IPS-18c (cell line): ENCODE data around the gene ROCK2.

Experiments
- H3K4me3 ChIP-seq: 2 replicates; pipeline ENCODE4 v1.7.0; 2013; ENCODE audit warnings: low read depth, mild to moderate bottlenecking, low read length, moderate library complexity; ENCODE audit not compliant: insufficient read depth
- H3K9me3 ChIP-seq: one replicate; pipeline ENCODE4 v1.6.1; 2013; ENCODE audit warnings: mild to moderate bottlenecking, low read length, moderate library complexity; ENCODE audit not compliant: control insufficient read depth, insufficient read depth

ROCK2 gene

DNA sequence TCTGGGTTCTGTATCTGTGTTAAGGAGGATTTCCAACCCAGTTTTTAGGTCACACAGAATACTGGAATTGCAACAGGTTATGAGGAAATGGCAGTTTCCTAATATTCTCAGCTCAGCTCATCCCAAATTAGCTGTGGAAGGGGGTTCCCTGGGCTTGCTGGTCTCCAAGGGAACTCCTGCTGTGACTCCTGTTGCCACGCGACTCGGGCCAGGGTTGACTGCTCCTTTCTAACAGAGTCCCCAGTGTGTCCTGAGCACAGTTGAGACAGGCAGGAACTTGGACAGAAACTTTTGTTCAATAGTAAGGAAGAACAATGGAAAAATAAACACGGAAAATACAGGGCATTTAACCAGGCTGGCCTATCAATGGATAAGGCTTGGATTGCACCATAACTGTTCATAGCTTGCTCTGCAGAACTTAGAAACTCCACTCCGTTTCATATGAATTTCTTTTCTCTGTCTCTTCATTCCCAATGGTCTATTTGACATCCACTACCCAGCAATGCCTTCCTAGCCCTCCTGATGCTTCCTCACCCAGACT lies 3.8 kb upstream of the ROCK2 start:
- H3K9me3 ChIP-seq = no peaks in the 10 kb centered on the region
- no peak overlapping the region for H3K4me3 ChIP-seq

DNA sequence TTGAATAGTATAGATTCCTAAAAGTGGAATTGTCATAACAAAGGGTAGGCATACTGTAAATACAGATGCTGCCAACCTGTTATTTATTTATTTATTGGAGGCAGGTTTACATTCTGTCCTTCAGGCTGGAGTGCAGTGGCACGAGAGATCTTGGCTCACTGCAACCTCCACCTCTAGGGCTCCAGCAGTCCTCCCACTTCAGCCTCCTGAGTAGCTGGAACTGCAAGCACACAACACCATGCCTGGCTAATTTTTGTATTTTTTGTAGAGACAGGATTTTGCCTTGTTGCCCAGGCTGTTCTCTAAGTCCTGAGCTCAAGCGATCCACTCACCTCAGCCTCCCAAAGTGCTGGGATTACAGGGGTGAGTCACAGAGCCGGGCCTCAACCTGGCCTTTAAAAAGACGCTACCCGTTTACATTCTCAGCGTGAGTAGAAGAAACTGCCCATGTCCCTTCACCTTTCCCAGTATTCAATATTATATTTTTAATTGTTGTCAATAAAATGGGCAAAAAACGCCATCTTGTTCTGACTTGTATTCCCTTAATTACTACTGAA lies 3.0 kb upstream of the ROCK2 start:
- H3K9me3 ChIP-seq = no peaks in the 10 kb centered on the region
- H3K4me3 ChIP-seq = no peak overlapping the region

DNA sequence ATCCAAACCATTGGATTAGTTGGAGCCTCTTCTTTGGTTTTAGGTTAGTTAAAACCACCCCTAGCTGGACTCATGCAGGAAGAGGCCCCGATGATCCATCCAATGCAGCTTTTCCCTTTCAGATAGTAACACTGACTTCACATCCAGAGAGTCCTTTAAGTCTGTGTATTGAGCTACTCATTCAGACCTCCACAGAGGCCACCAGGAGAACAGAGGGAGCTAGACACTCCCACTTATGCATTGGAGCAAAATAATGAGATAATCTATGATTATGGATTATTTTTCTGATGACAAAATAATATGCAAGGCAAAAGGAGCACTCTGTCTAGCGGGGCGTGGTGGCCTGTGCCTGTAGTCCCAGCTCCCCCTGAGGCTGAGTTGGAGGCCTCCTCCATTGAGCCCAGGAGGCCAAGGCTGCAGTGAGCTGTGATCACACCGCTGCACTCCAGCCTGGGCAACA lies 1.6 kb upstream of the ROCK2 start:
- no peak overlapping the region for H3K4me3 ChIP-seq
- H3K9me3 ChIP-seq = no peaks in the 10 kb centered on the region

DNA sequence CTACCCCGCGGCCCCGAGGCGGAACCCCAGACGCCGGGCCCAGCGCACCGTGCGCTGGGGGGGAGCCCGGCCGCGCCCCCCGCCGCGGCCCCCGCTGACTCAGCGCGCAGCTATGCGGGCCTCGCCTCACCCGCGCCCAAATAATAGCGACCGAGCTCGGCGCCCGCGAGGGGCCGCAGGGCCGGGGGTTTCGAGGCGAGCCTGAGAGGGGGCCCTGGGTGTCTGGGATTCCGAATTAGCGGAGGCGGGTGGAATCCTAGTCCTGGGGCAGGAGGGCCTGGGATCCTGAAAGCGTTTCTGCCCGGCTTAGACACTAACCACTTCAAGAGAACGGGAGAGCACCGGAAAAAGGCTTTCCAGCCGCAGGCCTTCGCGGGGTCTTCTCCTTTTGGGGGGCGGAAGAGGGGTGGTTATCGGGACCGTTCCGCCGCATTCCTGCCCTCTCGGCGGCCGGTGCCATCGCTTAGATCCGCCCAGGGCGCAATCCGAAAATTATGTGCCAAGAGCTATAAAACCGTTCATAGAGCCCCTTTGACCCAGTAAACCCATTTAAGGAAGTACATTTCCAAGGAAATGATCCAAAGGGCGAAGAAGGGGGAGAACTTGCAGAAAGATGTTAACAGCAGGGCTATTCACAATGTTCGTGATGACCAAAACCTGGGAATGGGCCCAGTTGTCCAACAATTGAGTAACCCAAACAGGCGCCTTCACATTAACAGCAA lies 681 bp upstream of the ROCK2 start:
- Histone ChIP-seq H3K9me3 (no peaks in the 10 kb centered on the region), H3K4me3 (peak overlapping the region; percentile 65)

DNA sequence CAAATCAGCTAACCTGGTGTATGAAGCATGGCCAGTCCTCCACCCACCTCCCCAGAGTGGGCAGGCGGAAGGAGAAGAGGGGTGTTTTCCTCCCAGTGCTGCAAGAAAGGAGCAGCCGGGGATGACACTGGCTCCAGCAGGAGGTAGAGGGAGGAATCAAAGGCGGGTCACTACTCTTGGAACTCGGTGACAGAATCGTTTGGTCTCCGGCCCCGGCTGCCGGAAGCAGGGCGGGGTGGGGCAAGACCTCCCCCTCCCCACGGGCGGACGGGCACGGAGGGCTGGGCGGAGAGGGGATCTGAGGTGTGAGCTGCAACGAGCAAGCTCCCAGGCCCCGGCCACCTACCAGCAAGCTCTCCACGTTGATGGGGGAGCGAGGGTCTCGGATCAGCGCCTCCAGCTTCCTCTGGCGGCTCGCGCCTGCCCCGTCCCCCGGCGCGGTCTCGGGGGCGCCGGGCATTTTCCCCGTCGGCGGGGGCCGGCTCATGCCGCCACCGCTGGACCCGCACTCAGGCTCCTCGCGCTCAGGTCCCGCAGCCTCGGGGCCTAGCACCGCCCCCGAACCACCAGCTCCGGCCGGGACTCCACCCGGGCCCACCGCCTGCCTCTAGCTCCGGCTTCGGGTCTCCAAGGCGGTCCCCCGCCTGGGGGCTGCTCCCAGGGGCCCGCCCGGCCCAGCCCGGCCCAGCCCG lies 640 bp downstream of the ROCK2 start:
- Histone ChIP-seq H3K9me3 (no peaks in the 10 kb centered on the region), H3K4me3 (peak overlapping the region; percentile 71)

DNA sequence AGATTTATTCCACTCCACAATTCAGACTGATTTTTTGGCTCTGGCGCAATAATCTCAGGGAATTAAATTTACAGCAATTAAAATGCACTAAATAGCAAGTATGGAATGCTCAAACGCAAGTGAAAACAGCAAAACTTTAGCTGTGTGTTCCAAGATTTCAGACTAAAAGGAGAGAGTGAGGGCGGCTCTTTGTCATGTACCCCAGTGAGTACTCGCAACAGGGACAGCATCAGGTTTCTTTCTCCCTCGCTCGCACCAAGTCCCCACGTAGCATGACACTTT lies 1.1 kb downstream of the ROCK2 start:
- H3K4me3 ChIP-seq = peak overlapping the region; percentile 71
- no peaks in the 10 kb centered on the region for H3K9me3 ChIP-seq

DNA sequence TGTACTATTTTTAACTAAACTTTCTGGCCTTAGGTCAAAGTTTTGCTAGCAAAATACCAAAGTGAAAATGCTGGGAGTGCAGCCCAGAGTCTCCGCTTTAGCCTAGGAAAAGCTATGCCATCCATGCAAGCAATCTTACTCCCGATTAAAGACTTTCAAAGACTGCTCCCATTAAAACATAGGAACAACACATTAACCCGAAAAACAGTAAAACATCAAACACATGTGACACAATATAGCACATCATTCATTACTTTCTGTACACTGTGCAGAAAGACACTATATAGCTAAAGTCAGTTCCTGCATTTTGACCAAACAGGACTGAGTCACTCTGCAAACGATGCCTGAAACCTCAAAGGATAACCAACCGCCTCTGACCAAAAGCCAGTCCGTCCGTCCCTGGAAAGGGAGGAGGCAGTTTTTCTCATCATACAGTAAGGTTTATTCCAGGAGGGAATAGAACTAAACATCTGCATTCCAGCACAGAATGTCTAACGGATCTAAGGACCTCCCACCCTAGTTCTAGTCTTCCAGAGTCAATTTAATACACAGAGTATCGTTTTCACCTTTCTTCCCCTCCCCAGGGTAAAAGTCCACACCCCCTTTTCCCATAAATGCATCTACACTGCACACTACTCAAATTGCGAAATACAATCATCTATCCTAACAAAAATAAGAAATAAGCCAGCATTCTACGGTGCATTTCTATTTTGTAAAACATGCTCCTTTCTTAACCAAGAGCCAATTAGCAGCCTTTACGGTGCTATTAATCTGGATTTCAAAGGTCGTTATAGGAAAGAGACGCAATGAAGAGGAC lies 1.7 kb downstream of the ROCK2 start:
- peak overlapping the region; percentile 71 for H3K4me3 ChIP-seq
- no peaks in the 10 kb centered on the region for H3K9me3 ChIP-seq

DNA sequence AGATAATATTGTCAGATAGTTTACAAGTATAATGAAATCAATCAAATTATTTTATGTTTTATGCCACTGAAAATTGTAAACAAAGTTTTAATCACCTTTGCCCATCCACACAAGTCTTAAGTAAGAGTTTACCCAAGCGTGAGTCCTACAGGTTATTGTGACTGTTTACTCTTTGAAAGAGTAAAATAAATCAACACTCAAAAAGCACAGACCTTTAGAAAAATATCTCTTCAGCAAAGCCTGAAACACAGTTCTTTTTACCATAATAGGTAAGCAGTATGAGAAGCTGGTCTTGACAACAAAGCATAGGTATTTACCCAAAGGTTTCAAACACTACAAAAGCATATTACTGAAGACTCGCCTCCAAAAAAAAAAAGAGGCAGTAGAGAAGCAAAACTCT lies 3.7 kb downstream of the ROCK2 start:
- no peak overlapping the region for H3K4me3 ChIP-seq
- H3K9me3 ChIP-seq = no peaks in the 10 kb centered on the region

DNA sequence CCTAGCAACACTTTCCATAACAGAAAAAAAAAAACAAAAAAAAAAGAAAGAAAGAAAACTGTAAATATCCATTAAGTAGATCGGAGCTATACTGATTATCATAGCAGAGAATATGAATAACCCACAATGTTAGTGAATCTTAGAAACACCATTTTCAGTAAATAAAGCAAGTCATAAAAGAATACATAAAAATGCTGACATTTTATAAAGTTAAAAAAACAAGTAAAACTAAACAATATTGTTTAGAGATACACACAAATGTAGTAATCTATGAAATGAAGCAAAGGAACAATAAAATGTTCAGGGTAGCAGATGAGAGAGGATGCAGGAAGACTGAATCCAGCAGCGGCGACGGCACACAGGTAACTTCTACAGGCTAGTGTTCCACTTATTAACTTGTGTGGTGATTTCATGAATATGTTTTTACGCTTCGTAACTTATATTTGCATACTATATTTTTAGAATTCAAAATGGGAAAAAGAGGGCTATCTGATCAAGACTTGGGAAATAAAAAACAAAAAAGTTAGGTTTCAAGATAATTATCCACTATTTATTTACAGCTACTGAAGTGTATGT lies 4.8 kb downstream of the ROCK2 start:
- no peak overlapping the region for H3K4me3 ChIP-seq
- H3K9me3 ChIP-seq = no peaks in the 10 kb centered on the region

DNA sequence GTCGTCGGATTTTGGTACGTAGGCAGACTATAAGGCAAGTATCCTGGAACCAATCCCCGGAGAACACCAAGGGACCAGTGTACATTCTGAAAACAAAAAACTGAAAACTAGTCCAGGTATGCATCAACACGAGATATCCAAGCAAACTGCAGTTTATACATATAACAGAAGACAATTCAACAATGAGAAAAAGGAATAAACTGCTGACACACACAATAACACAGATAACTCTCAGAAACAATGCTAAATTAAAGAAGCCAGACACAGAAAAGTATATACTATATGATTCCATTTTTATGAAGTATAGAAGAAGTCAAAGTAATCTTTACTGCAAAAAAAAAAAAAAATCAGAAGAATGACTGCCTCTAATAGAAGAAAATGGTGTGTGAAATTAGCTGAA lies 5.9 kb downstream of the ROCK2 start:
- Histone ChIP-seq H3K9me3 (no peaks in the 10 kb centered on the region), H3K4me3 (no peak overlapping the region)

DNA sequence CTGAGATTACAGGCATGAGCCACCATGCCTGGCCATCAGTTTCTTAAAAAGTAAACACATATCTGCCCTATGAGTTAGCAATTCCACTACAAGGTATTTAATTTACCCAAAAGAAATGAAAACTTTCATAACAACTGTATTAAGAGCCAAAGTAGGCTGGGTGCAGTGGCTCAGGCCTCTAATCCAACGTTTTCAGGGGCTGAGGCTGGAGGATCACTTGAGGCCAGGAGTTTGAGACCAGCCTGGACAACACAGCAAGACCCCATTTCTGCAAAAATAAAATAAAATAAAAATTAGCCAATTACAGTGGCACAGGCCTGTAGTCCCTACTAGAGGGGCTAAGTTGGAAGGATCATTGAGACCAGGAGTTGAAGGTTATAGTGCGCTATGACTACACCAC lies 6.5 kb downstream of the ROCK2 start:
- Histone ChIP-seq H3K9me3 (no peaks in the 10 kb centered on the region), H3K4me3 (no peak overlapping the region)

DNA sequence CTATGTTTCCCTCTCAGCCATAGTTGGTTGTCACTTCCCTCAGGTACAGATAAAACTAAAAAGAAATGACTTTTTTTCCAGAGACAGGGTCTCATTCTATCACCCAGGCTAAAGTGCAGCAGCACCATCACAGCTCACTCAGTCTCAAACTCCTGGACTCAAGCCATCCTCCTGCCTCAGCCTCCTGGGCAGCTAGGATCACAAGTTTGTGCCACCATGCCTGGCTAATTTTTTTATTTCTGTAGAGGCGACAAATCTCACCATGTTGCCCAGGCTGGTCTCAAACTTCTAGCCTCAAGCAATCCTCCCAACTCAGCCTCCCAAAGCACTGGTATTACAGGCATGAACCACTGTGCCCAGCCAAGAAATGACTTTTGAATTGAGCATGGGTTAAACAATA lies 8.2 kb downstream of the ROCK2 start:
- no peaks in the 10 kb centered on the region for H3K9me3 ChIP-seq

DNA sequence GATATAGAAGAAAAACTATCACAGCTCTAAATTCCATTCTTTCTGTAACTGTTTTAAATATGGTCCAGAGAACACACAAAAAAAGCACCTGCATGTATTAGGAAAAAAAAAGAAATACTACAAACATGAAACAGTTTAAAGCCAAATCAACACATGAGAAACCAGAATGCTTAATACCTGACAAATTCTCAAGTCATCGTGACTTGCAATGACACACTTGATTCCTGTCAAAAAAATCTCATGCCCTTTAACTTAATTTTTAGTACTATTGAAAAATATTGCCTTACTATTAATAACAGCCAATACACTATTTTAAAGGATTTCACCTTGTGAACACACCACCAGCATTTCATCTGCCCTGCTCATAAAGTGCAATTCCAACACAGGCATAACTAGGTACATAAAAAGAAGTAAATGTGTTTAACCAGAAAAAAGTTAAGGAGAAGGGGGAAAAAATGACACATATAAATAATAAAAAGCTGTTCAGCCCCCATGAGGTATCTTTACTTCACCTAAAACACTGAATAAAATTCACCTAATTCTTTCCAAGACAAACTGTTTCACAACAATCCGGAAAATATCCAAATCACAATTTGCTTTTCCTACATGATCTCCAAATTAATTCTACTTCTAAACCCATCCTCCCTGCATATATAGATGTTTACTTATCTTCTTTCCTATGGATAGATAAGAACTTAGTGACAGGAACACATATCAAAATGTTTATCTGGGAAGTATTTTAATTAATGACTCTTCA lies 10.8 kb downstream of the ROCK2 start:
- Histone ChIP-seq H3K4me3 (no peak overlapping the region), H3K9me3 (no peaks in the 10 kb centered on the region)

More for the DNA sequence above, 8.2 kb downstream of the ROCK2 start:
- H3K4me3 ChIP-seq = no peak overlapping the region

DNA sequence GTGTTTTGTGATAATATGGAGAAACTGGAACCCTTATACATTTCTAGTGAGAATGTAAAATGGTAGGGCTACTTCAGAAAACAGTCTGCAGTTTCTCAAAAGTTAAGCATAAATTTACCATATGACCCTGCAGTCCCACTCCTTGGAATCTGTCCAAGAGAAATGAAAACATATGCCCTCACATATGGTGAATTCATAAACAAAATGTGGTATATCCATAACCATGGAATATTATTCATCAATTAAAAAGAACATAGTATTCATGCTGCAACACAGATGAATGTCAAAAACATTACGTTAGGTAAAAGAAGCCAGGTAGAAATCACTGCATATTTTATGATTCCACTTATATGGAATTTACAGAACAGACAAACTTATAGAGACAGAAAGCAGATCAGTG lies 11.8 kb downstream of the ROCK2 start:
- Histone ChIP-seq H3K4me3 (no peak overlapping the region), H3K9me3 (no peaks in the 10 kb centered on the region)

DNA sequence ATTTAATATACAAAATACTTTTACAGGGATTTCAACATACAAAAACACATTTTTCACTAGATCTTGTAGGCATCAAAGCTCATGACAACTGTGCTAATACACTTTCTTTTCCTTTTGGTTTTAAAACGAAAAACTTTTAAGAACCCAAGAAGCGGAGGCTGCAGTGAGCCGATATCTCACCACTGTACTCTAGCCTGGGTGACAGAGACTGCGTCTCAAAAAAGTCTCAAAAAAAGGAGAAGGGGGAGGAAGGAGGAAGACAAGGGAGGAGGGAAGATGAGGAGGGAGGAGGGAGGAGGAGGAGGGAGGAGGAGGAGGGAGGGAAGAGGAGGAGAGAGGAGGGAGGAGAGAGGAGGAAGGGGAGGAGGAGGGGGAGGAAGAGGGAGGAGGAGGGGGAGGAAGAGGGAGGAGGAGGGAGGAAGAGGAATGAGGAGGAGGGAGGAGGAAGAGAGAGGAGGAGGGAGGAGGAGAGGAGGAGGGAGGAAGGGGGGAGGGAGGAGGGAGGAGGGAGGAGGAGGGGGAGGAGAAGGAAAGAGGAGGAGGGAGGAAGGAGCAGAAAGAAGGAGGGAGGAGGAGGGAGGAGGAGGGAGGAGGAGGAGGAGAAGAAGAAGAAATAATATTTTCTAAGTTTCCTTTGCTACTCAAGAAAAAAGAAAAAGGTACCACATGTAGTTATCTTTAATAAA lies 13.8 kb downstream of the ROCK2 start:
- H3K4me3 ChIP-seq = no peak overlapping the region
- H3K9me3 ChIP-seq = no peaks in the 10 kb centered on the region

DNA sequence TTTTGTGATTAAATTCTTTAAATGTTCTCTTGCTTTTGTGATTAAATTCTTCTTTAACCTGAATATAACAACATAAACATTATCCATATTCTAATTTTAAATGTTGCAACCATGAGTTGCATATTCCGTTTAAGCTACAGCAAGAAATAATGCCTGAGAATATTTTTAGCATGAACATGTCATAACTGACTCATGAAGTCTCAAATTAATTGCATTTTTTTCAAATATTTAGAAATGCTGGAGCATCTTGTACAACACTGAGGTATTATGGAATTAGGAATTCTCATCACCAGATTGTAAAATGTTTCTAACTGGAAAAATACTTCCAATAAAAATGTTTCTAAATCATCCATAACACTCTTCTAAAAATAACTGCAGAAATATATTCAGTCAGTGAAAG lies 14.7 kb downstream of the ROCK2 start:
- no peaks in the 10 kb centered on the region for H3K9me3 ChIP-seq
- no peak overlapping the region for H3K4me3 ChIP-seq
